Small intestine (tissue), 7 donors: ENCODE results near the gene NCAM1. TPM values are rescaled to one million over a fixed set of nuclear protein-coding genes. Genes with fewer than 3 reads are reported as not detected.

Experiments
- DNase-seq, 2 donors: peaks; one replicate each; pipeline versions ENCODE4 v3.0.0 to v3.0.0-alpha.2; 2013
- FAIRE-seq: peaks from 2 replicates; lab custom pipeline; 2012; peaks lifted over from hg19 to GRCh38; lab: Jason Lieb, UNC
- H3K27ac ChIP-seq, 3 donors: one replicate each; pipeline ENCODE4 v1.5.1; 2013; ENCODE audit warnings: low read length in 2 of 3, mild to moderate bottlenecking in 2 of 3, control low read depth in 1 of 3, inconsistent platforms in 1 of 3, low read depth in 1 of 3, moderate library complexity in 1 of 3
- H3K27me3 ChIP-seq, 3 donors: one replicate each; pipeline ENCODE4 v1.6.1; 2013; ENCODE audit warnings: low read length in 3 of 3, inconsistent platforms in 1 of 3; ENCODE audit not compliant: control insufficient read depth in 3 of 3, insufficient read depth in 3 of 3
- H3K36me3 ChIP-seq, 3 donors: one replicate each; pipeline ENCODE4 v1.6.1; 2013; ENCODE audit warnings: low read length in 3 of 3, inconsistent platforms in 1 of 3, low read depth in 1 of 3, mild to moderate bottlenecking in 1 of 3, moderate library complexity in 1 of 3; ENCODE audit not compliant: control insufficient read depth in 3 of 3, insufficient read depth in 2 of 3
- H3K4me1 ChIP-seq, 3 donors: one replicate each; pipeline ENCODE4 v1.6.1; 2013; ENCODE audit warnings: low read length in 2 of 3, inconsistent platforms in 1 of 3, low read depth in 1 of 3, mild to moderate bottlenecking in 1 of 3, moderate library complexity in 1 of 3; ENCODE audit not compliant: control insufficient read depth in 3 of 3, insufficient read depth in 2 of 3
- H3K4me3 ChIP-seq, 3 donors: one replicate each; pipeline ENCODE4 v1.5.1; 2013; ENCODE audit warnings: low read length in 3 of 3, control low read depth in 1 of 3, inconsistent platforms in 1 of 3, low read depth in 1 of 3, mild to moderate bottlenecking in 1 of 3, moderate library complexity in 1 of 3
- H3K9me3 ChIP-seq, 2 donors: one replicate each; pipeline ENCODE4 v1.6.1; 2013; ENCODE audit warnings: low read depth in 1 of 2, low read length in 1 of 2; ENCODE audit not compliant: control insufficient read depth in 2 of 2, insufficient read depth in 1 of 2
- WGBS, 3 donors: extraction: QIAGEN DNeasy Blood & Tissue Kit; methylation state at CpG; one replicate each; pipeline ENCODE4 v1.1.7; 2013; 5-methylcytosine and 5-hydroxymethylcytosine counted together
- polyA plus RNA-seq, 4 donors: library from polyadenylated mRNA; stranded (reverse) in 3 of 4; unstranded in 1 of 4; fragments of 200-250 nt in 3 of 4; fragments of 120-200 nt in 1 of 4; gene quantifications; one replicate each; pipeline versions ENCODE4 v1.2.1 to v1.2.3, GENCODE V29; 2013
- donor health status: healthy with polysubstance abuse.
- donor health status: control.
- donor health status: control.
- donor health status: Bipolar disorder and iron deficiency.
- donor health status: healthy.

Gene NCAM1
- polyA plus RNA-seq, 4 donors = 0.67 to 16.2 (median 9.1) TPM

- no peaks in the 10 kb centered on the region for H3K4me1 ChIP-seq
- no peaks in the 10 kb centered on the region for H3K36me3 ChIP-seq
- no peaks in the 10 kb centered on the region for H3K27me3 ChIP-seq
- no peak overlapping the region for H3K27ac ChIP-seq
- no peaks in the 10 kb centered on the region for H3K9me3 ChIP-seq
- DNase-seq (no peak), FAIRE-seq (no peak)
- 53 to 78% (median 70%) methylated on average over 3 of the region's 3 CpGs for whole genome bisulfite sequencing, 3 donors
- no peak overlapping the region for H3K4me3 ChIP-seq
Observed at GRCh38 chr11:112933970-112934369, 27.2 kb upstream of the NCAM1 start.

GRCh38 chr11:112941104-112941503, 20.1 kb upstream of the NCAM1 start:
- Histone ChIP-seq H3K36me3 (no peaks in the 10 kb centered on the region), H3K4me3 (no peak overlapping the region), H3K27ac (no peak overlapping the region), H3K9me3 (no peaks in the 10 kb centered on the region), H3K27me3 (no peaks in the 10 kb centered on the region), H3K4me1 (no peaks in the 10 kb centered on the region)
- no peak for FAIRE-seq
- WGBS, 3 donors = 55 to 73% (median 64%) methylated on average over 2 of the region's 2 CpGs
- DNase-seq = no peak

DNA sequence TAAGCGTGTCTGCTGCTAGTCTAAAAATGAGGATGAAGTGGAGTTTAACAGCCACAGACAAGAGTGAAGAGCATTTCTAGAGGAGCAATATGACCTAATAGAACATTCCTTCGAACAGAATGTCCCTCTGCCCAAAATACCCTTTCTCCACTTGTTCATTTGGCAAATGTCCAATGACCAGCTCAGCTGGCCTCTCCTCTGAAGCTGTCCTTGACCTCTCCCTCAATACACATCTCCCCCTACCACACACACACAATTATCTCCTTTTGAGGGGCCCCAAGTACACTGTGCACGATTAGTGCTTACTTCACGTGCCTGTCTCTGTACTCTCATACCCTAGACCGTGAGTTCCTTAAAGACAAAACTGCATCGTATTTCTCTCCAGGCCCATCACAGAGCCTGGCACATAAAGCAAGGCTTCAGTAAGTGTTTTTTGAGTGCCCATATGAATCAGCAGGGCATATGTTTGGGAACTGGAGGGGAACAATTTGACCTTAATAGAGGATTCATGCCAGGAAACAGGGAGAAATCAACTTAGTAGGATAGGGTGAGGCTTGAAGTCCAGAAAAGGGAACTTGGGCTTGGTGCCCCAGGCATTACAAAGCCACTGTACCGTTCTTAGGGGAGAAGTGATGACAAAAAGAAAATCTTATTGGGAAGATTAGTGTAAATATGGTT, 18.1 kb upstream of the NCAM1 start:
- Histone ChIP-seq H3K36me3 (no peaks in the 10 kb centered on the region), H3K4me3 (no peak overlapping the region), H3K4me1 (no peaks in the 10 kb centered on the region), H3K27ac (no peak overlapping the region), H3K27me3 (no peaks in the 10 kb centered on the region), H3K9me3 (no peaks in the 10 kb centered on the region)
- 58 to 66% (median 64%) methylated on average over 7 of the region's 7 CpGs for WGBS, 3 donors
- no peak for DNase-seq
- no peak for FAIRE-seq

DNA sequence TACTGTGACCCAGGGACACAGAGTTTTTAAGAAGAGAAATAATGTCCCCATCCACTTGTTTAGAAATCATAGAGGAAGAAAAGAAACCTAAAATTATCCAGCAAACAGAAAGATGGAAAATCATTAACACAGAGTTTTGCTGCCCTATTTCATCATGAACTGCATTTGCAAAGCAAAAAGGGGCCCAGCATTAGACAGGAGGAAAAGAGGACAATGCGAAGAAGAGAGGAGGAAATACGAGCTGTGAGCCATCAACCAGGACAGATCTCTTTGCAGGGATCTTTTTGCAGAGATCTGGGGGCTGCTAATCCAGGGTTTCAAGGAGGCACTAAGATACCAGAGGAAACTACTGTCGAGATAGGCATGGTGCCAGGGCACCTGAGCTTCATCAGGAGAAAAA, 14.4 kb upstream of the NCAM1 start:
- no peak for FAIRE-seq

DNA sequence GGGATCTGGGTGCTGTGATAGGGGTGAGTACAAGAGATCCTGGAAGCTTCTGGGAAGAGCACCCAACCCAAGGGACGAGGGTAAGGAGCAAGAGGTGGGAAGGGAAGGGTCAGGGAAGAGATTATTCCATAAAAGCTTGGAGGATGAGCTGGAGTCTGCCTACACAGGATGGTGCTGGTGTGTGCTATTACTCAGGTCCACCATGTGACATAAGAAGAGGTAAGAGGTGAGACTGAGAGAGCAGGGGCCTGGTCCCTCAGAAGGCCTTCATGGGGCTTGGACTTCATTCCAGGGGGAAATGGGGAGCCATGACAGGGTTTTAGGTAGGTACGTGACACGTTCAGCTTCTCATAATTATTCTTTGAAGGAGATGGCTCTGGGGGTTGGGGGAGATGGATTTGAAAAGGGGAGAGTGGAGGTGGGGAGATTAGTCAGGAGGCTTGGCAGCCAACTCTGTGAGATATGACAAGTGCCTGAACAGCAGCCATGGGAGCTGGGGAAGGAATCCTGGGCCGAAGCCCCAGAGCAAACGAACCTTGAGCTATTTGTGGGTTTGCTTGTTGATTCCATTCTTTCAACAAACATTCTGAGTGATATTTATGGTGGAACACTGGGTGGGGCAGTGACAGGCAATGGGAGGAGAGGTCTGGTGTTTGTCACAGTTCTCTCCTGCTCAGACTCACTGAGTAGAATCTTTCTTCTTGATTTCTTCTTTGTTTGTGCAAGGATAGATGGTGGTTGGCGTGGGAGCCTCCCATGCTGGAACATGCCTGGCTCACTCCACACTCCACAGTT, 11.2 kb upstream of the NCAM1 start:
- H3K27me3 ChIP-seq = peaks cover 0 to 5% (median 0%) of the 10 kb centered on the region in 3 donors
- H3K4me1 ChIP-seq = no peaks in the 10 kb centered on the region
- no peaks in the 10 kb centered on the region for H3K9me3 ChIP-seq
- H3K36me3 ChIP-seq = no peaks in the 10 kb centered on the region
- 50 to 56% (median 53%) methylated on average over 6 of the region's 6 CpGs for WGBS, 3 donors
- DNase-seq = no peak
- no peak overlapping the region for H3K4me3 ChIP-seq
- H3K27ac ChIP-seq = no peak overlapping the region
- no peak for FAIRE-seq

More for the DNA sequence above, 14.4 kb upstream of the NCAM1 start:
- DNase-seq = no peak
- Histone ChIP-seq H3K4me1 (no peaks in the 10 kb centered on the region), H3K4me3 (no peak overlapping the region), H3K36me3 (no peaks in the 10 kb centered on the region), H3K27ac (no peak overlapping the region), H3K9me3 (no peaks in the 10 kb centered on the region), H3K27me3 (peaks cover 0 to 3% (median 0%) of the 10 kb centered on the region in 3 donors)
- WGBS, 3 donors = 59 to 63% (median 60%) methylated on average over 3 of the region's 3 CpGs

DNA sequence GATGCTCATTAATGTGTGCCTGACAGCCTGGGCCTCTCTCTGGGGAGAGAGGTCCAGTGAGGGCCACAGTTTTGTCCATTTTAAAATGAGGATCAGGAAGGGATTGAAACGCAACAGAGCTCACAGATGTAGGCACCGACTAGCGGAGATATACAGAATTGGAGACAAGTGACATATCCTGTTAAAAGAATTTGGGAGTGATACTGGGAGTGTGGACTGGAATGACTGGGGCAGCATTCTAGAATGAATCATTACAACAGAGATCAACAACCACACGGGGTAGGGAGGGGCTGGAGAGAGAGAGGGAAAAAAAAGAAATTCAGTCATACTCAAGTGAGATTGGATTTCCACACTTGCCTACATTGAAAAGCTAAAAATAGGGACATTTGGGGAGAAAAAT, 2.5 kb upstream of the NCAM1 start:
- 39 to 43% (median 42%) methylated on average over 4 of the region's 4 CpGs for WGBS, 3 donors
- DNase-seq (no peak), FAIRE-seq (no peak)
- H3K4me3 ChIP-seq = no peak overlapping the region
- H3K4me1 ChIP-seq = no peaks in the 10 kb centered on the region
- H3K36me3 ChIP-seq = no peaks in the 10 kb centered on the region
- H3K27me3 ChIP-seq = peaks cover 2 to 46% (median 7%) of the 10 kb centered on the region in 3 donors
- no peaks in the 10 kb centered on the region for H3K9me3 ChIP-seq
- H3K27ac ChIP-seq = no peak overlapping the region

DNA sequence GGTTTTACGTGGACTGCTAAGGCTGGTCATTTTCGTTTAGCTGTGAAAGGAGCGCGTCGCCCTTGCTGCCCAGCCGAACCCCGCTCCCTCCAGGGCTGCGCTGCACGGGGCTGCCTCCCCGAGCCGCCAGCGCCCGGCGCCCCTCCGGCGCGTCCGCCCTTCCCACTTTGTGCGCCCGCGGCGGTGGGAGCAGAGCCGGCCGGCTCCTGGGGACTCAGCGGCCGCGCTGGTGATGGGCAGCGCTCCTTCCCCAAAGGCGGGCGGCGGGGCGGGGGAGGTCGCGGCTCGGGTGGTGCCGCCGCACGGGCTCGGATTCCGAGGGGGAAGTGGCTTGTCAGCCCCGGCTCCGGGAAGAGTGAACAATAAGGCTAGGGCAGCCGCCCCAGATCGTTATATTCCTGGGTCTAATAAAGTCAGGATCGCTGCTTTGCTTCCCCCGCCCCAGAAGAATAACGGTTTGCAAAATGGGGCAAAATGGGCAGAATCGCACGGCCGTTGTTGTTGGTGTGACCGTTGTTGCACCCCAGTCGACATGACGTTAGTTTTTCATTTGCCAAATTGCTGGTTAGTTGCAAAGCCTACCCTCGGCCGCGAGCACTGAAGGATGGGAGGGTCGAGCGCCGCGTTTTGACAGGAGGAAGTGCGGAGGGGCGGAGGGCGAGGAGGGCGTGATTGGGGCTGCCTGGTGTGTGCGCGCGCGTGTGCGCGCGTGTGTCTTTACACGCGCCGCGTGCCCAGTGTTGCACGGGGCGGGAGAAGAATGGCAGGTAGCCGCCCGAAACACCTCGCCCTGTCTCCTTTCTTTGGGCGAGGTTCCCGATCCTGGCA, 745 bp downstream of the NCAM1 start:
- DNase-seq (peak in 1 of 2 donors; percentile 26), FAIRE-seq (no peak)
- H3K9me3 ChIP-seq = no peaks in the 10 kb centered on the region
- H3K4me1 ChIP-seq = no peaks in the 10 kb centered on the region
- peak overlapping the region; percentile 27 to 60 (median 51) for H3K4me3 ChIP-seq
- H3K27me3 ChIP-seq = peaks cover 2 to 51% (median 8%) of the 10 kb centered on the region in 3 donors
- 1 to 3% (median 2%) methylated on average over 74 to 82 of the region's 82 CpGs for WGBS, 3 donors
- no peaks in the 10 kb centered on the region for H3K36me3 ChIP-seq
- peak overlapping the region in 1 of 3 donors; percentile 38 for H3K27ac ChIP-seq
